ENCODE measurements around the gene TYMS.

Gene TYMS

DNA sequence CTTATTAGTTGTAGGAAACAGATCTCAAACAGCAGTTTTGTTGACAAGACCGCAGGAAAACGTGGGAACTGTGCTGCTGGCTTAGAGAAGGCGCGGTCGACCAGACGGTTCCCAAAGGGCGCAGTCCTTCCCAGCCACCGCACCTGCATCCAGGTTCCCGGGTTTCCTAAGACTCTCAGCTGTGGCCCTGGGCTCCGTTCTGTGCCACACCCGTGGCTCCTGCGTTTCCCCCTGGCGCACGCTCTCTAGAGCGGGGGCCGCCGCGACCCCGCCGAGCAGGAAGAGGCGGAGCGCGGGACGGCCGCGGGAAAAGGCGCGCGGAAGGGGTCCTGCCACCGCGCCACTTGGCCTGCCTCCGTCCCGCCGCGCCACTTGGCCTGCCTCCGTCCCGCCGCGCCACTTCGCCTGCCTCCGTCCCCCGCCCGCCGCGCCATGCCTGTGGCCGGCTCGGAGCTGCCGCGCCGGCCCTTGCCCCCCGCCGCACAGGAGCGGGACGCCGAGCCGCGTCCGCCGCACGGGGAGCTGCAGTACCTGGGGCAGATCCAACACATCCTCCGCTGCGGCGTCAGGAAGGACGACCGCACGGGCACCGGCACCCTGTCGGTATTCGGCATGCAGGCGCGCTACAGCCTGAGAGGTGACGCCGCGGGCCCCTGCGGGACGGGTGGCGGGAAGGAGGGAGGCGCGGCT is at the start of gene TYMS:
Gene TYMS (plus strand): TSS at position 343 of the 690 bp plus-strand sequence. CDS start 90 bp downstream, at position 433.
- peak in 15 of 58 donors; percentile 21 to 57 (median 45) for DNase-seq

DNA sequence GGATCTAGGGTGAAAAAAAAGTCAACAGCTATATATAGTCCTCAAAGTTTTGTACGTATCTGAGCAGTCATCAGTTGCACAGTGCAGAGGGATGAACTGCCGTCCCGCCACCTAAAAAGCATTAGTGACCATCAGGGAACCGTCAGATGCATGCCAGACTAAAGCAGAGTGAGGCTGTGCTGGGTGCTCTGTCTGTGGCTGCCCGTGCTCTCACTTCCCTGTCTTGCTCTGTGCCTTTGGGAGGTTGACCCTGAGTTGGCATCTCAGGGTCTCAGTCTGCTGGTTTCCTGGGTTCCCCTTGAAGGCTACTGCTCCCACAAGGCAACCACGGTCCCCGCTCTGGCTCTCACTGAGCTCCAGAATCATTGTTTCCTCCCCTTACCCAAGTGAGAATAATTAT is 49.5 kb upstream of the TYMS start:
- peak in 1 of 58 donors; percentile 48 for DNase-seq

DNA sequence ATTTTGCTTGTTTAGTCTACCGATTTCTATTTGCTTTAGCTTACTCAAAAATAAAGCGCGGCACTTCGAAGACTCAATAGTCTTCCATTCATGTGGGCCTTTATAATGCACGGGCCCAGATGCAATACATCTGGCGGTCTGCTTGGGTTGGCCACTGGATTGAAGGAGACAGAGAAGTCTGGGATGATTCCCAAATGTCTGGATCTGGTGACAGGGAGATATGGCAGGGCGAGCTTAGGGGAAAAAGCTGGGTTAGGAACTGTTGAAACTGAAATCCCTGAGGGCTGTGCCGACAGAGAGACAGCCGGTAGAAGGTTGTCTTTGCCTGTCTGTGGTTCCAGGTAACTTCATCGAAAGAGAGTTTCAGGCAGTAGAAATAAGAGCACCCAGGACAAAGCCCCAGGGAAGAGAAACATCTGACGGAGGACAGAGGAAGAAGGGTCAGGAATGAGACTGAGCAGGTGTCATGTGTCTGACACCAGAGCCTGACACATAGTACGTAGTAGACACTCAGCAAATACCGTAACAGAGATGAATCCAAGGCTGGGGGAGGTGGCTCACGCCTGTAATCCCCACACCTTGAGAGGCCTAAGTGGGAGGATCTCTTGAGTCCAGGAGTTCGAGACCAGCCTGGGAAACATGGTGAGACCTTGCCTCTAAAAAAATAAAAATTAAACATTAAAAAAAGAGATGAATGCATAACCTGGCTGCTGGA is 47.1 kb upstream of the TYMS start:
- no peak for DNase-seq

DNA sequence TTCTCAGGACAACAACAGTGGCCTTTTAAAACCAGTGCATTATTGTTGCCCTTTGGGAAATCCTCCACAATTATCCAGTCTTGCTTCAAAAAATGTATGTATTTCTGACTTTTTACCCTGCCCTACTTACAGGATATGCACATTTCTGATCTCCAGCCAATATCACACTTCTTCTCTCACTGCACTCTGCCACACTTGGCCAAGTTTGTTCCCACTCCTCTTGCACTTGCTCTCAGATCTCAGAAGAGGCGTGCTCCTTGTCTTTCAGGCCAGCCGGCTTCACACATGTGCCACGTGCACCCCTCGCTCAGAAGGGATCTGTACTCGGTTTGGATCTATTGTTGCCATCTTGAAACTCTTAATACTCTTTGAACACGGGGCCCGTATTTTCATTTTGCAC is 45.3 kb upstream of the TYMS start:
- DNase-seq, result no peak

DNA sequence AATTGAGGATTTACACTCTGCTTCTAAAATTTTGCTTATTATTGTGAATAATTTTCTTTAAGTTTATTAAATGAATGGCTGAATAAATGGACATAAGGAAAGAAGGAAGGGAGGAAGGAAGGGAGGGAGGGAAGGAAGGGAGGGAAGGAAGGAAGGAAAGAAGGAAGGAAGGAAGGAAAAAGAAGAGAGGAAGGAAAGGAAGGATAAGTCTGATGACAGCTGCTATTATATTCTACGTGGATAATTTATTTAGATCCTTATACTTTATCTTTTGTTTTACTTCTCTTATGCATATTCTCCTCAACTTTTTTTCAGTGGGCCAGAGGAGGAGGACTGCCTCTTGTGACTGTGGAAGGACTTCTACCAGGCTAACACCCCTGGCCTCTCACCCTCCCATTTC is 43.3 kb upstream of the TYMS start:
- DNase-seq, result no peak

DNA sequence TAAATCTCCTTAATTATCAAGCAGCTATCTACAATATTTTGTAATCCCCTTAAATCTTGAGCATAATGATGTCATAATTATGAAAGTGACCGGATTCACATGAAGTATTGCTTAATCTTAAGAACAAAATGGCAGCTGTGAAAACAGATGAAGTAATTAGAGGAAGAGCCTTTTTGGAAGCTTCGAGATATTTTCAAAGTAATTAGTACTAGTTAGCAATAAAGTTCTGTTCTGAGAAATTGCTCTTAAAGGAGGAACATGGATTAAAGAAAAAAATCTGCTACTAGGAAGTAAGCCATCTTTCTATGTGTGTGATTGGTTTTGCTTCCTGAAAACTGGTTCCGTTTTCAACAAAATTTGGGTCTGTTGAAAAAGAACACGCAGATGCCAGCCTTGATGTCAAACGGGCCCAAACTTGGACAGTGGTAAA is 42.3 kb upstream of the TYMS start:
- DNase-seq, result no peak

DNA sequence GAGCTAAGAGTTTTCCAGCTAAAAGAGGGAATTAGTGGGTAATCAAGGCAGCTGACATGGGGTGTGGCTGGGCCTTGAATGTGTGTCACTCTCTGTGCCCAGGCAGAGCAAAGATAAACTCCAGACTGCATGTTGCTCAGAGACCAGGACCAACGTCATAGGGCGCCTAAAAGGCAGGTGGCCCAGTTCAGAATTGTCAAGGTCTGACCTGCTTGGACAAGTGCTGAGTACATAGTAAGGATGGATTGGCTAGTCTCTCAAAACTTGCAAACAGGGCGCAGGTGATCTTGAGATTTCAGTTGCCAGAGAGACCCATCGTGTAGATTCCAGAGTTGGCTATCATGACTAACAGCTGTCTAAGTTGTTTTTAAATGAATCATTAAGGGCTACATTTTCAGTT is 41.7 kb upstream of the TYMS start:
- DNase-seq, result no peak

DNA sequence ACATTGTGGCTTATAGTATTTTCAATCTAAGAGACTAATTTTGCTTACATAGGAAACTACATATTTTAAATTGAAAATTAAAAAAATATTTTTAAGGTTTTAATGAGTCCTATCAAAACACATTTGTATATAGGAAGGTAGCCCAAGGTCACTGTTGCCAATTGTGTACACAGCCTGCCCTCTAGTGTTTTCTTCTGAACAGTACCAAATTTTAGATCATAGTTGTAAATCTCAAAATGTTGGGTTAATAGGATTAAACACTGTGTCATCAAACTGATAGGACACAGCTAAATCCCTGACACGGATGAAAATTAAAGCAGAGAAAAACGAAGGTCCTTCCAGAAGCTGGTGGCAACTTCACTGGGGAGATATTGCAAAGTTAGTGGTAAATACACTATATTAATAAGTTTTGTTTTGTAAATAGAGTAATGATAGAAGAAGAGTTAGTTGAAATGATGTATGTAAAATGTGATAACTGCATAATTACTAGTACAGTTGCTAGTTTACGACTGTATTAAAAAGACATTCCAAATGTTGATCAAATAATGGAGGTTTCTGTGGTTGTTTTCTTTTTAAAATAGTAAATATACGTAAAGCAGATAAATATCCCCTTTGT is 41.0 kb upstream of the TYMS start:
- DNase-seq, result peak in 1 of 58 donors; percentile 18

DNA sequence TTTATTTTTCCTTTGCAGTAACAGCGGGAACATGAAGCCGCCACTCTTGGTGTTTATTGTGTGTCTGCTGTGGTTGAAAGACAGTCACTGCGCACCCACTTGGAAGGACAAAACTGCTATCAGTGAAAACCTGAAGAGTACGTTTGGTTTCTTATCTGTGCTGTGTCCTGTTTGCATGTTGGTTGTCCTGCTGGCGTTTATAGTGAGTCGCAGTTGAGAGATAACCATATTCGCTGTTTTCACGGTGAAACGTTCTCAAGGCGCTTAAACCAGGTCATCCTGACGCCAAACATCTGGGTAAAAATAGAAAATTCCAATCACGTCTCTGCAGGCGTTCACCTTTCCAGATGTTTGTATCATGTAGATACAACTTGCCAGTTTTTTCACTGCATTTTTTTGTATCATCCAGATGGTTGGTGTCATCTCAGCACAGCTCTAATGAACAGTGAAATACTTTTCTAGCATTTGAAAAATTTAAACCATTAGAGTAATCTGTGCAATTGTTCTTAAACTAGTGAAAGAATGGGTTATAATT is 39.4 kb upstream of the TYMS start:
- DNase-seq, result no peak

DNA sequence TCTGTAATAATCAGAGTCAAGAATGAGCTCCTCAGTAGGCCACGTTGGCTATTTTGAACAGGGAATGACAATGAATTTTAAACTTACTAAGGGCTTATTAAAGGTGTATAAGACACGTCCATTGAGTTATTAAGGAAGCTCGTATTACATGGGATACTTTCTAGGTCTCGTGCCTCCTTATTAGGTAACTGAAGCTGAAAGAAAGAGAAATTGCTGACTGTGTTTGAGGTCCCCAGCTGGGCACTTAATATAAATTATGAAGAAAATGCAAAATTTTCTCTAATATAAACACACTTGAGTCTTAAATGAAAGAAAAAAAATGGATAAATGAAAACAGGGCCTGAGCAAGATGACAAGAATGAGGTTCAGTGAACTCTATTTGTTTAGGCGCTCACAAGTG is 38.8 kb upstream of the TYMS start:
- no peak for DNase-seq

DNA sequence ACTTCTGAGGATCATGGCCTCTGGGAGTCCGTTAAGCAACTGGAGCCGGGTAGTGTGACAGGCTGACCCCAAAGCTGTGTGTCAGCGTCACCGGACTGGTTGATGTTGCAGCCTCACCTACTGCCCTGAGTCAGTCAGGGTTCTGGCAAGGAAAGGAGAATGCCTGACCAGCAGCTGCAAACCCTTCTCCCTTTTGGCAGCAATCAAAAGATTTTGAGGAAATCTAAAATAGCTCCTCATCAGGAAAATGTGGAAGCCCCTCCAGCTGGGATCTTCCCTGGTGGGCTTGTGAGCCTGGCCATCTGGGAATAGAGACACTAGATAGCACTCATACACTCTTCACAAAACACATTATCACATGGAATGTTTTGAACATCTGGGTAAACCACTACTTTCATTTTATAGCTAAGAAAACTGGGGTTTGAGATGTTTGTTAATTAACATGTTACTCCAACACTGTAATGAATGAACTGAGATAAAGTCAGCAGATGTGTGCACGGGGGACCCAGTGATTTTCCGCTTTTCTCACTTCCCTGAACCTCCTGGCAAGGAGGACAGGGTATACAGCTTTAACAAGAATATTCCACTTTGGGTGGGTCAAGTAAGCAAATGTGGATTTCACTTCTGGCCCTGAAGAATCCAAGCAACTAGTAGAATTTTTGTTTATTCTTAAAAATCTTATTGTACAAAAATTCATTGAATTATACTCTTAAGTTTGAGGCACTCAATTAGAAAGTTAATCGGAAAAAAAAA is 36.0 kb upstream of the TYMS start:
- DNase-seq, result no peak

DNA sequence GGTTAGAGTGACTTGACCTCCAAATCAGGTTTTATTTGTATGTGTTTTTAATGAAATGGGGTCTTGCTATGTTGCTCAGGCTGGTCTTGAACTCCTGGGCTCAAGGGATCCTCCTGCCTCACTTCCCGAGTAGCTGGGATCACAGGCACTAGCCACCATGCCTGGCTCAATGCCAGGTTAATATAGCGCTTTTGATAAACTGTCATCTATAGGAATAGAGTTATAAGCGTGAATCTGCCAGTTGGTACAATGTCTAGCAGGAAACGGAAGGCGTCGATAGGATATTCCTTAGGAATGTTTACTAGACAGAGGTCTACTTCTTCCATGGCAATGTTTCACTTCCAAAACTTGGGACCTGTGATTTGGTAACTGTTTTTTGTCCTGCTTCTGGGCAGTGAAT is 35.2 kb upstream of the TYMS start:
- no peak for DNase-seq

DNA sequence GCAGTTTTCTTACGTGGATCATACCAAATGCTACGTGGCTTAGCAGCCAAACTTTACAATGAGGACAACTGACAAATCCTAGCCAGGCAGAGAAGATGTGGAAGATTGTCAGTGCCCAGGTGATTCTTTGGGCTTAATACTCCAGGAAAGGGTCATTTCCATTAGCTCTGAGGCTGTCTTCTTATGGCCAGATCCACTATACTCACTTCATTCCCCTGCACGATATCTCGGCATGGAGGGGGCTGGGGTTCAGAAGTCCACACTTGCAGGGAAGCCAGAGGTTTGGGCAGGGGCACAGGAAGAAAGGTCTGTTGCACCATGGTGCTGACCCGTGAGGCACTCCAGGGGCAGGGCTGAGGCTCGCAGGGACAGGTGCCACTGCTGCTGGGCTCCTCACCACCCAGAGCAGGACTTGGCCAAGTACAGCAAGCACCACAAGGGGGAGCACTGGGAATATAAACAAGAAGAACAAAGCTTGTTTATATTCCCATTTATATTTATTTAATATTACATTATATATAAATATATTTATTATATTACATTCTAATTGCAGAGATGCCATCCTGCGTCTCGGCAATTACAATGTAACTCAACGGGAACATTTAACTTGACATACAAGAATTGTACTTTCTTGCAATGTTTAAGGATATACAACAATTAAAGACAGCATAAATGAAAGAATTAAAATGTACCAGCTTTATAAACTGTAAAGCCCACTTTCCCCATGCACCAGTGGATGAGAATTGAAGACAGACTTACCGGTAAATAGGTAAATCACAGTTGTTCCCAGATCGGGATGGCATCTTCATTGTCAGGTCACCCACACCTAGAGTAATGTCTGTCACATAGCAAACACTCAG is 33.5 kb upstream of the TYMS start:
- DNase-seq, result peak in 50 of 58 donors; percentile 3 to 75 (median 37)

DNA sequence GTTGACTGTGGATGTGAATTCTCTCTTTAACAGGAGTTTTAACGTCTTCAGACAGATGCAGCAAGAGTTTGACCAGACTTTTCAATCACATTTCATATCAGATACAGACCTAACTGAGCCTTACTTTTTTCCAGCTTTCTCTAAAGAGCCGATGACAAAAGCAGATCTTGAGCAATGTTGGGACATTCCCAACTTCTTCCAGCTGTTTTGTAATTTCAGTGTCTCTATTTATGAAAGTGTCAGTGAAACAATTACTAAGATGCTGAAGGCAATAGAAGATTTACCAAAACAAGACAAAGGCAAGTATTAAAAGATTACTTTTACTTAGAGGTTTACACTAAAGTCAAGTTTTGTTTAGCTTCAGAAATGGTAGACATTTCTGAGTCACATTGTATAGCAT is 30.2 kb upstream of the TYMS start:
- no peak for DNase-seq

DNA sequence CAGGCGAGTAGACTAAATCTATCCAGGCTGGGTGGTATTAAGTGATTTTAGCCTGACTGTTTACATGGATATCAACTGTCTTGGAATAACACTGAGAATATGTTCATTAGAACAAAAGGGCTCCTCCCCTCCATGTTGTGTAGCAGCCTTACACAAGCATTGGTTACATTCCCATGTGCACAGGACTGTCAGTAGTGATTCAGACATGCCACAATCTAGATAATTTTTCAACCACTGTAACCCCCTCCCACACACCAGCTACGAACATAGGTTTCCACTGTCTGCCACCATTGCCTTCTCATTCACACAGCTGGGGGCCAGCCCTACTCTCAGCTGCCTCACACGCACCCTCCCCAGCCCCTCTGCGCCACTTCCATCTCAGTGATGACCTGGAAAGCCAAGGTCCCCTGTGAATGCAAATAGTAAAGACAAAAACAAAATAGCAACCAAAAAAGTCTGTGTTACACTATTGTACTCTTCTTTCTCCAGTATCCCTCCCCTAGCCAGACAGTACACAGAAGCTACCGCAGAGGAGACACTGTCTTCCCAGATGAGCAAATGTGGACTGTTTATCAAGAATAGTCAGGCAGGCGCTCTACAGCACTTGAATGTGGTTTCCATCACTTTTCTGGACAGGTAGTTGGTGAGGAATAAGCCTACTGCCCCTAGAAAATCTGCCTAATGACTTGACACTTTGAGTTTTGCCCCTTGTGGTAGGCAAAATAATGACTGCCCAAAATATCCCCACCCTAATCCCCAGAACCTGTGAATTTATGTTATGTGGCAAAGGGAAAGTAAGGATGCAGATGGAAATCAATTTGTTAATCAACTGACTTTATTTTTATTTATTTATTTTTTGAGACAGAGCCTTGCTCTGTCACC is 27.9 kb upstream of the TYMS start:
- DNase-seq, result no peak

DNA sequence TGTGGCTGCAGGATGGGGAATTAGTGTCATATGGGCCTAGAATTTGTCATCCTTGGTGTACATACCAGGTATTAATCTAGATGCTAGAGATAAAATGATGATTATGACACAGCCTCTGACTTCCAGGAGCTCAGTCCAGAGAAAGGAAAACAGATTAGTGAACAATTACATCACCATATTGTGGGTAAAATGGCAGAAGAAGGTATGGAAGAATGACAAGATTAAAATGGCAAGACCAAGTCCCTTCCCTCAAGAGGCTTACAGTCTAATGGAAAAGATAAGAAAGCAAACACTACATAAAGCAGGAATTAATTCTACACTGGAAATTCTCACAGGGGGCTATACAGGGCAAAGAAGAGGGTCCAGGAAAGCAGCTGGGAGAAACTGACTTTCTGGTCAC is 25.9 kb upstream of the TYMS start:
- no peak for DNase-seq

DNA sequence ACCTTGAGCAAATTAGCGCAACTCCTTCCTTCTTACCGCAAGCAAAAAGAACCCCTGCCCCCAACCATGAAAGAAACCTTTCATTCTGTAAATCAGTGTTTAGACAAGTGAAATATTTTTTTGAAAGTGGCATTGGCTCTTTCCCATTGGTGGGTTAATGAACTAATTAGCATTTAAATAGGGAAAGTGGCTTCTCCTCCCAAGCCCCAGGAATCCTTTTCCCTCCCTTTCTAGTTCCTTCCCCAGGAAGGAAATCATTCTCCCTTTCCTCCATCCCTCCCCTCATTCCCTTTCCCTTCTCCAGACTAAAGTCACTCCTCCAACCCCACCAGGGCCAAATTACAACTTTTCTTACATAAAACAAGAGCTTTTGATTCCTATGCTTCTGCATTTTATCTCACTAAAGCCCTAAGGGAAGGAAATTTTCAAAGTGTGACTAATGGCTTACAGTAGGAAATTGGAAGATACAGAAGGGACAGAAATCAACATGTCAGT is 22.9 kb upstream of the TYMS start:
- no peak for DNase-seq

DNA sequence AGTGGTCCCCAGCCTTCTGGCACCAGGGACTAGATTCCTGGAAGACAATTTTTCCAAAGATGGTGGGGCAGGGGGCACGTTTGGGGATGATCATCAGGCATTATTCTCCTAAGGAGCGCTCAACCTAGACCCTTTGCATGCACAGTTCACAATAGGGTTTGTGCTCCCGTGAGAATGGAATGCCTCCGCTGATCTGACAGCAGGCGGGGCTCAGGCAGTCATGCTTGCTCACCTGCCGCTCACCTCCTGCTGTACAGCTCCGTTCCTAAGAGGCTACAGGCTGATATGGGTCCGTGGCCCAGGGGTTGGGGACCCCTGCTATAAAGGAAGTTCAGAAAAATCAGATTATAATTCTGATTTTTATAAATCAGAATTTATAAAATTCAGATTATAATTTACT is 22.3 kb upstream of the TYMS start:
- no peak for DNase-seq

DNA sequence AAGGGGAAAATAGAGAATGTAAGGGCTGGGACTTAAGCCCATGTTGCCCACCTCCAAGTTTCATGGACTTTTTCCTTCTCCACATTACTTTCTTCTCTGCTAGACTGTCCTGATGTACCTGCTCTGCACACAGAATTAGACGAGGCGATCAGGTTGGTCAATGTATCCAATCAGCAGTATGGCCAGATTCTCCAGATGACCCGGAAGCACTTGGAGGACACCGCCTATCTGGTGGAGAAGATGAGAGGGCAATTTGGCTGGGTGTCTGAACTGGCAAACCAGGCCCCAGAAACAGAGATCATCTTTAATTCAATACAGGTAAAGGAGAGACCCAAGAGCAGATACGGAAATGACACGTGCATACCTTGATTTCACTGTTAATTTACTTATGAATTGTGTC is 16.2 kb upstream of the TYMS start:
- no peak for DNase-seq

Measured in anterior cingulate cortex (tissue), 58 donors.